Suprapubic skin (tissue), 4 donors: Measurements from ENCODE around the gene PRKCG. TPM values are rescaled to one million over a fixed set of nuclear protein-coding genes. Genes with fewer than 3 reads are reported as not detected.

ENCODE experiments used
- DNase-seq, 2 donors: peaks; one replicate each; pipeline ENCODE4 v3.0.0-alpha.2; 2019; ENCODE audit warnings: low spot score in 2 of 2
- H3K27ac ChIP-seq: fragments of 200-600 bp; sonication (generic); one replicate; pipeline ENCODE4 v1.5.1; 2019
- H3K27me3 ChIP-seq: fragments of 200-600 bp; sonication (generic); one replicate; pipeline ENCODE4 v1.5.1; 2019
- H3K36me3 ChIP-seq: fragments of 200-600 bp; sonication (generic); one replicate; pipeline ENCODE4 v1.5.1; 2019
- H3K4me1 ChIP-seq: fragments of 200-600 bp; sonication (generic); one replicate; pipeline ENCODE4 v1.5.1; 2019
- H3K4me3 ChIP-seq: fragments of 200-600 bp; sonication (generic); one replicate; pipeline ENCODE4 v1.5.1; 2019; ENCODE audit warnings: mild to moderate bottlenecking
- H3K9me3 ChIP-seq: fragments of 200-600 bp; sonication (generic); one replicate; pipeline ENCODE4 v1.5.1; 2019
- EP300 ChIP-seq: sonication (generic); formaldehyde crosslinking; IDR thresholded peaks from one replicate; pipeline ENCODE4 v1.6.1; 2017; ENCODE audit warnings: antibody characterized with exemption
- POLR2A ChIP-seq, 2 donors: fragments of 450-650 bp; IDR thresholded peaks; one replicate each; pipeline ENCODE4 v1.6.1; 2017; ENCODE audit warnings: antibody characterized with exemption in 2 of 2, mild to moderate bottlenecking in 2 of 2, moderate library complexity in 2 of 2
- POLR2AphosphoS5 ChIP-seq, 3 donors: sonication (generic); formaldehyde crosslinking; IDR thresholded peaks; one replicate each; pipeline ENCODE4 v1.6.1; 2017; ENCODE audit warnings: antibody characterized with exemption in 3 of 3
- WGBS: methylation state at CpG from one replicate; pipeline ENCODE4 v1.1.5; 2018; 5-methylcytosine and 5-hydroxymethylcytosine counted together
- total RNA-seq, 4 donors: library from RNA; depleted of rRNA; stranded (reverse); fragments of >200 nt; gene quantifications; one replicate each; pipeline ENCODE4 v1.1.0, GENCODE V29; 2016
- TF ChIP-seq, protein P1 (sequence below), 2 donors: fragments of 200-600 bp in 1 of 2; fragments of 450-650 bp in 1 of 2; sonication (generic) in 1 of 2; IDR thresholded peaks; one replicate each; pipeline ENCODE4 v1.5.1; 2016 to 2019; ENCODE audit warnings: antibody characterized with exemption in 2 of 2, mild to moderate bottlenecking in 1 of 2, moderate library complexity in 1 of 2

Gene PRKCG
- total RNA-seq, 4 donors from 2014 or later: not detected

DNA sequence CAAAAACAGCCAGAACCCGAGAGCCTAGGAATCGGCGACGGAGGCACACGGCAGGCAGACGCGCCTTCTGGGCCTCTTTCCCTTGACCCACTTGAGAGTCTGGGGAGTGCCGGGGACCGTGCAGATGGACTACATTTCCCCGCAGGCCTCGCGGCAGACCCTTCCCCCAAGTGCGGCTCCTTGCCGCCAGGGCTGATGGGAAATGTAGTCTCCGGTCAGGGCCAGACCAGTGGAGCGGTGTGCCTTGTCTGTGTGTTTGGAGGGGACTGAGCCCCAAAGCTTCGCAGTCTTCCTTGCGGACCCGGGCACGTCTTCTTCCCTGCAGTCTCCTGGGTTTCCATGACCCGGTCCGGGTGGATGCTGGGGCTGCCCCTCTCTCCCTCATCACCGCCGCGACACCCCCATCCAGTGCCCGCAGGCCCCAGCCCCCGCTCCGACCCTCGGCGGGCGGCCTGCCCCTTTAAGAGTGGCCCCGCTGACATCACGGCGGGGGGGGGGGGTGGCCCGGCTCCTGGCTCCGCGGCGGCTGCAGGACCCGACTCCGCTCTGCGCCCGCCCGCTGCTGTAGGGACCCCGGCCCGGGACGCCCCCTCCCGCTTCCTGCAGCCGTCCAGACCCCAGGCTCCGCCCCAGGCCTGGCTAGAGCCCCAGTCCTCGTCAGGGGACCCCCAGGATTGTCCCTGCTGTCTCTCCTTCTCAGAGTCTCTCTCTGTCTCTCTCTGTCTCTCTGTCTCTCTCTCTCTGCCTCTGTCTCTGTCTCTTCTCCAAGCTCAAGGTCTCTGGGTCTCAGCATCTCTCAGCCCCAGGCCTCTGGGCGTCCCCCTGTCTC is 26.3 kb downstream of the PRKCG start:
- Histone ChIP-seq H3K9me3 (no peaks in the 10 kb centered on the region), H3K4me3 (no peak overlapping the region), H3K36me3 (no peaks in the 10 kb centered on the region), H3K27ac (no peak overlapping the region), H3K4me1 (peaks cover 10% of the 10 kb centered on the region), H3K27me3 (peaks cover 88% of the 10 kb centered on the region)
- DNase-seq: no peak
- WGBS: 3% methylated on average over 5 of the region's 51 CpGs
- TF ChIP-seq EP300 (no peak), POLR2AphosphoS5 (IDR thresholded peaks at IDR 0.05) (no peak), POLR2A (IDR thresholded peaks at IDR 0.05) (no peak)
- TF ChIP-seq, protein P1, sequence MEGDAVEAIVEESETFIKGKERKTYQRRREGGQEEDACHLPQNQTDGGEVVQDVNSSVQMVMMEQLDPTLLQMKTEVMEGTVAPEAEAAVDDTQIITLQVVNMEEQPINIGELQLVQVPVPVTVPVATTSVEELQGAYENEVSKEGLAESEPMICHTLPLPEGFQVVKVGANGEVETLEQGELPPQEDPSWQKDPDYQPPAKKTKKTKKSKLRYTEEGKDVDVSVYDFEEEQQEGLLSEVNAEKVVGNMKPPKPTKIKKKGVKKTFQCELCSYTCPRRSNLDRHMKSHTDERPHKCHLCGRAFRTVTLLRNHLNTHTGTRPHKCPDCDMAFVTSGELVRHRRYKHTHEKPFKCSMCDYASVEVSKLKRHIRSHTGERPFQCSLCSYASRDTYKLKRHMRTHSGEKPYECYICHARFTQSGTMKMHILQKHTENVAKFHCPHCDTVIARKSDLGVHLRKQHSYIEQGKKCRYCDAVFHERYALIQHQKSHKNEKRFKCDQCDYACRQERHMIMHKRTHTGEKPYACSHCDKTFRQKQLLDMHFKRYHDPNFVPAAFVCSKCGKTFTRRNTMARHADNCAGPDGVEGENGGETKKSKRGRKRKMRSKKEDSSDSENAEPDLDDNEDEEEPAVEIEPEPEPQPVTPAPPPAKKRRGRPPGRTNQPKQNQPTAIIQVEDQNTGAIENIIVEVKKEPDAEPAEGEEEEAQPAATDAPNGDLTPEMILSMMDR (IDR thresholded peaks at IDR 0.05): no peak

DNA sequence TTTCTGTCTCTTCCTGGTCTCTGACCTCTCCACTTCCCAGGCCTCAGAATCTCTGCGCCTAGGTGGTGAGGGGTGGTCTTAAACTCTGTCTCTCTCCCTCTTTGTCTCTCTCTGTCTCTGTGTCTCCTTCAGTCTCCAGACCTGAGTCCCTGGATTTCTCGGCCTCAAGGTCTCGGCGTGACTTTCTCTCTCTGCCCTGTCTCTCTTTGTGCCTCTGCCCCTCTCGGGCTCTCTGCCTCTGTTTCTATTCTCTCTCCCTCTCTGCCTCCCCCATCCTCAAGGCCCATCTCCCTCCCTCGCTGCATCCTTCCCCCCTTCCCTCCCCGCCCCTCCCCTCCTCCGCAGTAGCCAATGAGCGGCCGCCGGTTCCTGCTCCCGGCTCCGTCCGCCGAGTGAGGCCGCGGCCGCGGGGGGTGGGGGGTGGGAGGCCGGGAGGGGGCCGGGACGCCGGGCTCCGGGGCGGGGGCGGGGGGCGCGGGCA is 27.0 kb downstream of the PRKCG start, which contains the start of gene CACNG7:
Gene CACNG7, plus strand, starts transcription at position 344 of the 481 bp plus-strand sequence. CDS start 3,554 bp downstream, outside the sequence.
- TF ChIP-seq, protein P1 (IDR thresholded peaks at IDR 0.05): no peak
- TF ChIP-seq POLR2A (IDR thresholded peaks at IDR 0.05) (no peak), POLR2AphosphoS5 (IDR thresholded peaks at IDR 0.05) (no peak), EP300 (no peak)
- H3K27me3 ChIP-seq: peaks cover 94% of the 10 kb centered on the region
- 3% methylated on average over 19 of the region's 28 CpGs for WGBS
- H3K4me1 ChIP-seq: peaks cover 10% of the 10 kb centered on the region
- H3K4me3 ChIP-seq: no peak within 1 kb of the TSS
- no peaks in the 10 kb centered on the region for H3K9me3 ChIP-seq
- H3K36me3 ChIP-seq: no peaks in the 10 kb centered on the region
- no peak within 1 kb of the TSS for H3K27ac ChIP-seq
- no peak for DNase-seq

DNA sequence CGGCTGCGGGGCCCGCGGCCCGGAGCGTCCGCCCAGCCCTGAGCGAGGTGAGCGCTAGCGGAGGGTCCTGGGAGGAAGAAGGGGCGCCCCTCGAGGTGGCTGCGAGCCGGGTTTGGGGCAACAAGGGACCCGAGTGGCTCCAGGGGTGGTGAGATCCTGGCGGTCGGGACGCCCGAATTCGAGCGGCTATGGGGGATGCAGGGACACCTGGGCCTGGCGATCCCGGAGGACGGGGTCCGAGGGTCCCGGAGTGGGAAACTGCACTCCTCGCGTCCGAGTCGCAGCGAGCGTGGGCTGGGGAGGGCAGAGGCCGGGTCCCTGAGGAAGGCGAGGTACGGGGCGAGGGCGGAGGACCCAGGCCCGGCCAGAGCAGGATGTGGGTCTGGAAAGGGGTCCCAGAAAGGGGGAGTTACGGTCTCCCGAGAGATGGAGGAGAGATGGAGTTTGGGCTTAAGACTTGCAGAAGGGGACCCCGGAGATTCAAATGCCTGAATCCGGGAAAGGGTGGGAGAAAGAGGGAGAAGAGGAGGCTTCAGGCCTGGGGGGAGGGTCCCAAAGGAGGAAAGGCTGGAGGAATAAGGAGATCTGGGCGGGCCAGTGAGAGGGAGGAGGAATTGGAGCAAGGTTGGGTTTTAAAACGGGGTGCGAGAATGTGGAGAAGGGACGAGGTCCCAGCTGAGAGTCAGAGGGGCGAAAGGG is 27.6 kb downstream of the PRKCG start:
- Histone ChIP-seq H3K36me3 (no peaks in the 10 kb centered on the region), H3K9me3 (no peaks in the 10 kb centered on the region), H3K27ac (no peak overlapping the region), H3K4me3 (no peak overlapping the region), H3K4me1 (peaks cover 10% of the 10 kb centered on the region), H3K27me3 (peaks cover 93% of the 10 kb centered on the region)
- DNase-seq: no peak
- 3% methylated on average over 40 of the region's 47 CpGs for WGBS
- TF ChIP-seq, protein P1 (IDR thresholded peaks at IDR 0.05): no peak
- TF ChIP-seq POLR2AphosphoS5 (IDR thresholded peaks at IDR 0.05): no peak
- TF ChIP-seq POLR2A (IDR thresholded peaks at IDR 0.05): no peak
- TF ChIP-seq EP300: no peak

DNA sequence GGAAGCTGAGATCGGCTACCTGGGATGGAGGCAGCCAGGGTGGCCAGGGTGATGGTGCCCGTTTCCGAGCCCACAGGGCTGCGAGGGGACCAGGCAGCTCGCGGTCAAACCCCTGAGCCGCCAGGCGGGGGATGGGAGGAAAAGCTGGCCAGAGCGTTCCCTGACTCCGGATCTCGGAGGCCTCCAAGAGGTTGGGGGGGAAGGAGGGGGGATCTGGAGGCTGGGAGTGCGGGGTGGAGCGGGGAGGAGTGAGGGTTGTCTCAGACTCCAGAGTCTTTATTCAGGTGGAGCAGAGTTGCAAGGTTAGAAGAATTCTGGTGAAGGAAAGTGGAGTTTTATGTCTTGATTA is 28.1 kb downstream of the PRKCG start:
- DNase-seq: no peak
- Histone ChIP-seq H3K27me3 (peaks cover 97% of the 10 kb centered on the region), H3K27ac (no peak overlapping the region), H3K4me1 (peaks cover 10% of the 10 kb centered on the region), H3K9me3 (no peaks in the 10 kb centered on the region), H3K36me3 (no peaks in the 10 kb centered on the region), H3K4me3 (no peak overlapping the region)
- 1% methylated on average over 13 of the region's 13 CpGs for WGBS
- TF ChIP-seq, protein P1 (IDR thresholded peaks at IDR 0.05): no peak
- TF ChIP-seq POLR2A (IDR thresholded peaks at IDR 0.05): no peak
- no peak for TF ChIP-seq POLR2AphosphoS5 (IDR thresholded peaks at IDR 0.05)
- TF ChIP-seq EP300: no peak

DNA sequence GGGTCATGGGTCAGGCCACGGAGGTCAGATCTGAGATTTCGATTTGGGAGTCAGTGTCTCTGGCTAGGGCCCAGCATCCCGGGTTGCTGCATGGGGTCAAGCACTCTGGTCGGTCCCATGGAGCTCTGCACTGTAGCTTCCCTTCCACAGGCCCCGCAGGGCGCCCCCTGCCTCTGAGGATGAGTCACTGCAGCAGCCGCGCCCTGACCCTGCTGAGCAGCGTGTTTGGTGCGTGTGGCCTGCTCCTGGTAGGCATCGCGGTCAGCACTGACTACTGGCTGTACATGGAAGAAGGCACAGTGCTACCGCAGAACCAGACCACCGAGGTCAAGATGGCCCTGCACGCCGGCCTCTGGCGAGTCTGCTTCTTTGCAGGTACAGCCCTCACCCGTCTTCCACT is 30.7 kb downstream of the PRKCG start:
- Histone ChIP-seq H3K4me1 (peaks cover 10% of the 10 kb centered on the region), H3K27me3 (peaks cover 75% of the 10 kb centered on the region), H3K4me3 (no peak overlapping the region), H3K36me3 (no peaks in the 10 kb centered on the region), H3K9me3 (no peaks in the 10 kb centered on the region), H3K27ac (no peak overlapping the region)
- WGBS: 71% methylated on average over 5 of the region's 18 CpGs
- no peak for DNase-seq
- TF ChIP-seq POLR2AphosphoS5 (IDR thresholded peaks at IDR 0.05): no peak
- TF ChIP-seq, protein P1 (IDR thresholded peaks at IDR 0.05): no peak
- no peak for TF ChIP-seq EP300
- no peak for TF ChIP-seq POLR2A (IDR thresholded peaks at IDR 0.05)
